ENCODE measurements around the gene PLCL1.

GRCh38 chr2:197930570-197931278 lies 126.3 kb downstream of the PLCL1 start:
- TF ChIP-seq CTCF (IDR thresholded peaks at IDR 0.05 in 2 of 3, conservative IDR thresholded peaks at IDR 0.05 in 1 of 3; ENCODE audit: borderline replicate concordance in 1 of 3, insufficient read depth in 1 of 3, low read depth in 2 of 3, low read length in 2 of 3) (no peak), FOSL1 (IDR thresholded peaks at IDR 0.05; ENCODE audit: low read depth) (no peak), SP1 (IDR thresholded peaks at IDR 0.05; ENCODE audit: low read depth) (no peak), ZNF274 (IDR thresholded peaks at IDR 0.05; ENCODE audit: low read depth, low read length) (no peak), POLR2A (IDR thresholded peaks at IDR 0.05; ENCODE audit: borderline replicate concordance, extremely low read depth, insufficient read depth, insufficient read length) (no peak), SRF (IDR thresholded peaks at IDR 0.05; ENCODE audit: low read depth) (no peak), EZH2phosphoT487 (IDR thresholded peaks at IDR 0.05; ENCODE audit: borderline replicate concordance) (no peak), EZH2 (IDR thresholded peaks at IDR 0.05) (no peak)
- TF ChIP-seq, protein P1, sequence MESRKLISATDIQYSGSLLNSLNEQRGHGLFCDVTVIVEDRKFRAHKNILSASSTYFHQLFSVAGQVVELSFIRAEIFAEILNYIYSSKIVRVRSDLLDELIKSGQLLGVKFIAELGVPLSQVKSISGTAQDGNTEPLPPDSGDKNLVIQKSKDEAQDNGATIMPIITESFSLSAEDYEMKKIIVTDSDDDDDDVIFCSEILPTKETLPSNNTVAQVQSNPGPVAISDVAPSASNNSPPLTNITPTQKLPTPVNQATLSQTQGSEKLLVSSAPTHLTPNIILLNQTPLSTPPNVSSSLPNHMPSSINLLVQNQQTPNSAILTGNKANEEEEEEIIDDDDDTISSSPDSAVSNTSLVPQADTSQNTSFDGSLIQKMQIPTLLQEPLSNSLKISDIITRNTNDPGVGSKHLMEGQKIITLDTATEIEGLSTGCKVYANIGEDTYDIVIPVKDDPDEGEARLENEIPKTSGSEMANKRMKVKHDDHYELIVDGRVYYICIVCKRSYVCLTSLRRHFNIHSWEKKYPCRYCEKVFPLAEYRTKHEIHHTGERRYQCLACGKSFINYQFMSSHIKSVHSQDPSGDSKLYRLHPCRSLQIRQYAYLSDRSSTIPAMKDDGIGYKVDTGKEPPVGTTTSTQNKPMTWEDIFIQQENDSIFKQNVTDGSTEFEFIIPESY (IDR thresholded peaks at IDR 0.05; ENCODE audit: extremely low read depth, insufficient replicate concordance, low read length) = no peak
- TF ChIP-seq, protein P2, sequence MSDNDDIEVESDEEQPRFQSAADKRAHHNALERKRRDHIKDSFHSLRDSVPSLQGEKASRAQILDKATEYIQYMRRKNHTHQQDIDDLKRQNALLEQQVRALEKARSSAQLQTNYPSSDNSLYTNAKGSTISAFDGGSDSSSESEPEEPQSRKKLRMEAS (IDR thresholded peaks at IDR 0.05) = no peak

All from HCT116 (cell line).